ENCODE results near the gene SURF4.

GRCh38 chr9:133393399-133393798 lies 17.5 kb upstream of the SURF4 start:
- TF ChIP-seq POLR2AphosphoS5 (IDR thresholded peaks at IDR 0.05; ENCODE audit: low read depth) (no peak), GABPA (IDR thresholded peaks at IDR 0.05; ENCODE audit: low read depth) (no peak), CTCF (IDR thresholded peaks at IDR 0.05; ENCODE audit: insufficient read depth, low read length) (no peak), REST (IDR thresholded peaks at IDR 0.05; ENCODE audit: insufficient replicate concordance, low read depth) (no peak), SPI1 (IDR thresholded peaks at IDR 0.05; ENCODE audit: borderline replicate concordance, low read depth) (no peak)

All from HL-60 (cell line).